GM10847 (cell line): ENCODE measurements around the gene TEX264.
A peak's percentile ranks its signal among the peaks of the same experiment; 100 is the strongest.

Experiments
- POLR2A ChIP-seq: IDR thresholded peaks from 2 replicates; pipeline ENCODE4 v1.6.1; 2011; ENCODE audit not compliant: insufficient read length; ENCODE audit errors: extremely low read depth

TEX264 gene, protein sequence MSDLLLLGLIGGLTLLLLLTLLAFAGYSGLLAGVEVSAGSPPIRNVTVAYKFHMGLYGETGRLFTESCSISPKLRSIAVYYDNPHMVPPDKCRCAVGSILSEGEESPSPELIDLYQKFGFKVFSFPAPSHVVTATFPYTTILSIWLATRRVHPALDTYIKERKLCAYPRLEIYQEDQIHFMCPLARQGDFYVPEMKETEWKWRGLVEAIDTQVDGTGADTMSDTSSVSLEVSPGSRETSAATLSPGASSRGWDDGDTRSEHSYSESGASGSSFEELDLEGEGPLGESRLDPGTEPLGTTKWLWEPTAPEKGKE

DNA sequence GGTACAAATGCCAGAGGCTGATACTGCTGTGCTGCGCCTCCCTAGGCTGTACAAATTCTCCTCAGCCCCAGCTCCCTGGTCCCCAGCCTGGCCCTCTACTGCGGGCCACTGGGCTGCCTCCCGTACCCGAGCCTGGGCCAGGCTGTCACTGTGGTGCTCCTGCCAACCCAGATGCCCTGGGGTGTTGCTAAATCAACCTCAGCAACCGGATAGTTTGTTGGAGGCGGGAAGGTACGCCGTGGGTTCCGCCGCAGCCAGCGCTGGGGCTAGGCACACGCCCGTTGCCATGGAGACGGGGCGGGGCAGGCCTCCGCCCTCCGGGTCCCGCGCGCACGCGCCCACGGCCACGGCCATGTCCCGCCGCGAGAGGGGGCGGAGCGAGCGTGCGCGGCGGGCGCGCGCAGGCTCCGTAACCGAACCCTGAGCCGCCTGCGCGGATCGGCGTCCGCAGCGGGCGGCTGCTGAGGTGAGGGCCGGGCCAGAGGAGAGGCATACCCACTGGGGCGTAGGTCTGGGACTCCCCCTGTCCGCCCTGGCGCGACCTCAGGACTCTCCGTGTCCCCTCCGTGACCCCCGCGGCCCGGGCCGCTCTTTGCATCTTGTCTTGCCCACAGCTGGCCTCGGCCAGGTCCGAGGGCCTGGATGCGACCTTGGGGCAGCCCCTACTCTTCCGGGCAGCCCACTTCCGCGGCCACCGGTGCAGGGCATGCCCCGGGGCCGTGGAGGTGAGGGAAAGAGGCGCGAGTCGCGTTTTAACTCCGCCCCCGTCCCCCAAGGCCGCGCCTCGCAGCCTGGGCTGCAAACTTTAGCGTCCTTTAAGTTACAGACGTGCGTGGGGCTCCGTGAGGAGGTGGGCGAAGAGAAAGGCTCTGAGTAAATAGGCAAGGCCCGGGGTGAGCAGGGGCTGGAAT is at the start of gene TEX264:
TEX264 (plus strand) TSS at position 430 of the 911 bp plus-strand sequence. CDS start 3,053 bp downstream, outside the sequence.
- TF ChIP-seq POLR2A: peak; percentile 83

DNA sequence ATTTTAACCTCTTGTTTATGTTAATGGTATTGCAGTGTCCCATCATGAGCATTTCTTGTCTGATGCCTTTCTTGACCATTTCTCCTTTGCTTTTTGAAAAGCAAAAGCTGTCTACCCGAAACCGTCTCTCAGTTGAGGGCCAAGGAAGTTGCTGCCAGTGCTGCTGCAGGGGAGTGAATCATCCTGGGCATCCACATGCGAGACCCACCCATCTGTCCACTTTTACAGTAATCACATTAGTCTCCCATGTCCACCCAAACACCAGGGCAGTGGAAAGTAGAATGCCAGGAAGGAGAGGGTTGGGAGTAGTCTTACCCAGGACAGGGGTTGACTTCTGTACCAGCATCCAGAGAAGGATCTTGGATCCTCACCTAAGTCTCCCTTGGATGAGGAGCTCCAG is 48.6 kb upstream of the TEX264 start:
- TF ChIP-seq POLR2A: no peak

DNA sequence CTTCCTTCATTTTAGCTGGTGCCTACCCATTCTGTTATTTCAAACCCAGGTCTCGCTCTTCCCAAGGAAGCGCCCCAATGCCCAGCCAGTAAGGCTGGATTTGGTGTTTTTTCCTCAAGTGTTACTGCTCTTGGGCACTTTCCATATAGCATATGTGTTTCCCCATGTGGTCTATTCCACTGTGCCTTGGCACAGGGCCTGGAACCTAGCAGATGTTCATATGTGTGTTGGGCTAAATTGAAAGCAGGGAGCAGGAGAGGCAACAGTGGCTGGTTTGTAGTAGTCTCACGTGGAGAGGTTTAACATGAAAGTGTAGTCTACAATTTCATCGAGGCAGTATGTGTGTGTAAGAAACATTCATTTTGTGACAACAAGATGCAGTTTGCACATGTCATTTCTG is 48.2 kb upstream of the TEX264 start:
- no peak for TF ChIP-seq POLR2A

DNA sequence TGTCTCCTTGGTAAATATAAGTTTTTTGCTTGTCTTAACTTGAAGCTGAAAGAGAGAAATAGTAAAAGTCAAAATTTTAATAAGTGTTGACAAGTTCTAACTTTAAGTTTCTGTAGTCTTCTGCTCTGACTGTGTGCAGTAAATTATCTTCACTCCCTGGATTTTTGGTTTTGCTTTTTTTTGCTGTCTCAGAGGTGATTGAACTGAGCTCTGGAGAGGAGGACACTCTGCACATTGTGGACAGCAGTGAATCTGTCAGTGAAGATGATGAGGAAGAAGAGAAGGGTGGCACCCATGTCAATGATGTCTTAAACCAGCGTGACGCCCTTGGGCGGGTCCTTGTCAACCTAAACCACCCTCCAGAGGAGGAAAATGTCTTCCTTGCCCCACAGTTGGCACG is 40.5 kb upstream of the TEX264 start:
- TF ChIP-seq POLR2A: no peak

DNA sequence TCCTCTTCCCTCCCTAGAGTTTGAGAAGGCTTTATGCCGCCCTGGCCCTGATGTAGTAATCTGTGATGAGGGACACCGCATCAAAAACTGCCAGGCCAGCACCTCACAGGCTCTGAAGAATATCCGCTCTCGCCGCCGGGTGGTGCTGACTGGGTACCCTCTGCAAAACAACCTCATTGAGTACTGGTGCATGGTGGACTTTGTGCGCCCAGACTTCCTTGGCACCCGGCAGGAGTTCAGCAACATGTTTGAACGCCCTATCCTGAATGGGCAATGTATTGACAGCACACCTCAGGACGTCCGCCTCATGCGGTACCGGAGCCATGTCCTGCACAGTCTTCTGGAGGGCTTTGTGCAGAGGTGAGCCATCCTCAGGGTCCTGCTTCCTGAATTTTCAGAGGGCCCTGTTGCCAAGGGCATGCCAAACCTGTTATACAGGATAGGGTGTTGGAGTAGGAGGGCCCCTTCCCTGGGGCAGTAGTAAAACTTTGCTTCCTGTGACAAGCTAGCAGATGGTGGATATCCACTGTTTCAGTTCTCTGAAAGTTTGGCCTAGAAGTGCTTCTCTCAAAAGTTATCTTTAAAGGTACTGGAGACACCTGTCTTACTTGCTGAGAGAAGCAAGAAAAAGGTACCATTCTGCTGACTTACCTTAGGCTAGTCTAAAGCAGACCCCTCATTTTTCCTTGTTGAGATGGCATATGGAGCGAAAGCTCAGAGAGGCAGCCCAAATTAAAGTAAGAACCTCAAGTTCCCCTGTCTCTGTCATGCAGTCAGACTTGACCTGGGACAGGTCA is 33.7 kb upstream of the TEX264 start:
- no peak for TF ChIP-seq POLR2A

DNA sequence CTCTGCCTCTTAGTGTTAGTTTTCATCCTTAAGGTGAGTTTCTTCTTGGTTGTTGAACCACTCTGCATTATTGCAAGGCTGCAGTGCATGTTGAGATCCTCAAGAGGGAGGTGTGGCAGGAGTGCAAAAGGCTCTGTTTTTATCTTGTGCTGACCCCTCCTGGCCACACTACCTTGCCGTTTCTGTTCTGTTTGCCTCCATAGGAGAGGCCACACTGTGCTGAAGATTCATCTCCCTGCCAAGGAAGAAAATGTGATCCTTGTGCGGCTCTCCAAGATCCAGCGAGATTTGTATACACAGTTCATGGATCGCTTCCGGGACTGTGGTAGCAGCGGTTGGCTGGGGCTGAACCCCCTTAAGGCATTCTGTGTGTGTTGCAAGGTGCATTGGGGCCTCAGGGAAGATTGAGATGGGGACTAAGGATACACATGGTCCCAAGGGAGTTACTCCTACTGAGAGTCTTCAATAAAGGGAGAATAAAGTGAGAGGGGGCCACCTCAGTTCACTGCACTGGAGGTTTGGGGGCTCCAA is 33.0 kb upstream of the TEX264 start:
- TF ChIP-seq POLR2A: no peak

DNA sequence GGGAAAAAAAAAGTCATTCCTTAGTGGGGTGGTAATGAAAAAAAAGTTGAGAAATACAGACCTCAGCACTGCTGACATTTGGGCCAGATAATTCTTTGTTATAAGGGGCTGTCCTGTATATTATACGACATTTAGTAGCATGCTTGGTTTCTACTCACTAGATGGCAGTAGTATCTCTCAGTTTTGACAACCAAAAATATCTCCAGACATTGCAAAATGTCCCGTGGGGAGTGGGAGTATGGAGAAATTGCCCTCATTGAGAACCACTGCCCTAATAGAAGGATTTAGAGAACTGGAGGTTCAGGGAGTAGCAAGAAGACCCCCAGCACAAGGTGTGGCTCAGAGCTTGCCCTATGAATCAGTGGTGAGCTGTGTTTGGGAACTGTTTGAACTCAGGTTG is 28.6 kb upstream of the TEX264 start:
- TF ChIP-seq POLR2A: no peak

DNA sequence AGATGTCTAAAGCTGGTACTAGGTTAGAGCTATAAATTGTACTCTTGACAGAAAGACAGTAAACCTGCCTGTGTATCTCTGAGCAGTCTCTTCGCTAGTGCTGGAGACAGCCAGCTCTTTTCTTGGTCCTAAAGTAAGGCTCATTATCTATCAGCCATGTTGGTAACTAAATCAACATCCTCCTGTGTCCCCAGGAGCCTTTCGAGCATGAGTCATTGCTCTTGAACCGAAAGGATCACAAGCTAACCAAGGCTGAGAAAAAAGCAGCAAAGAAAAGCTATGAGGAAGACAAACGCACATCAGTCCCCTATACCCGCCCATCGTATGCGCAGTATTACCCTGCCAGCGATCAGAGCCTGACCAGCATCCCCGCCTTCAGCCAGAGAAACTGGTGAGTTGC is 25.0 kb upstream of the TEX264 start:
- no peak for TF ChIP-seq POLR2A

DNA sequence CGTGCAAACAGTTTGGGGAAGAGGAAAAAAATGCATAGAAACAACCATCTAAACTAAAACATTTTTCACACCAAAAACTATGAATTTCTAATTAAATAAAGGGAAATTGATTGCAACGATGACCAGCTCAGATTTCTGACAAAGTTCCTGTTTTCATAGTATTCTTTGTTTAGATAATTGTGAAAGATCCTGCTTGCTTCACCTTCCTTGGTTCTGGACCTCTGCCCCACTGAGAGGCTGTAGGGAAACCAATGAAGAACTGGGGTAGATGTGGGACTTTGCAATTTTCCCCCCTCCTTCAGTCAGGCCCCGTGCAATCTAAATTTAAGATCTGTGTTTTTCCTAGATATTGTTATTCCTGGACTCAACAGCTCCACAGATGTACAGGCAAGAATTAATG is 13.8 kb upstream of the TEX264 start:
- TF ChIP-seq POLR2A: no peak

DNA sequence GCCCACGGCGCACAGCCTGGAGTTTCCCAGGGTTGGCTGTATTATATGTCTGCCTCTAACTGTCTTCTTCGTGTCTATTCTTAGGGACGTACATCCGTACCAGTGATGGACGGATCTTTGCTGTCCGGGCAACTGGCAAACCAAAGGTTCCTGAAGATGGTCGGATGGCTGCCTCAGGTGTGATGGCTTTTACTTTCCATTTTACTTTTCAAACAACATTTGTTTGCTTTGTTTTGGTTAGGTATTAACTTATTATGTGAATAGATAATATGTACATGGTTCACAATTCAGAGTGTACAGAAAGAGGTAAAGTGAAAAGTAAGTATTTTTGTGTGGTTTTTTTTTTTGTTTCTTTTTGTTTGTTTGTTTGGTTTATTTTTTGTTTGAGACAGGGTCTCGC is 11.1 kb upstream of the TEX264 start:
- no peak for TF ChIP-seq POLR2A

DNA sequence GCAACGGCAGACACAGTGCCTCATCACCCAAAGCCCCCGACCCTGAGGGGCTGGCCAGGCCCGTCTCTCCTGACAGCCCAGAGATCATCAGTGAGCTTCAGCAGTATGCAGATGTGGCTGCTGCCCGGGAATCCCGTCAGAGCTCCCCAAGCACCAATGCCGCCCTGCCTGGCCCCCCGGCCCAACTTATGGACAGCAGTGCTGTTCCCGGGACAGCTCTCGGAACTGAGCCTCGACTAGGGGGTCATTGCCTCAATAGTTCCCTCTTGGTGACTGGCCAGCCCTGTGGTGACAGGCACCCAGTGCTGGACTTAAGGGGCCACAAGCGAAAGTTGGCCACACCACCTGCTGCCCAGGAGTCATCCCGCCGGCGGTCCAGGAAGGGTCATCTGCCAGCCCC is 8.6 kb upstream of the TEX264 start:
- no peak for TF ChIP-seq POLR2A

DNA sequence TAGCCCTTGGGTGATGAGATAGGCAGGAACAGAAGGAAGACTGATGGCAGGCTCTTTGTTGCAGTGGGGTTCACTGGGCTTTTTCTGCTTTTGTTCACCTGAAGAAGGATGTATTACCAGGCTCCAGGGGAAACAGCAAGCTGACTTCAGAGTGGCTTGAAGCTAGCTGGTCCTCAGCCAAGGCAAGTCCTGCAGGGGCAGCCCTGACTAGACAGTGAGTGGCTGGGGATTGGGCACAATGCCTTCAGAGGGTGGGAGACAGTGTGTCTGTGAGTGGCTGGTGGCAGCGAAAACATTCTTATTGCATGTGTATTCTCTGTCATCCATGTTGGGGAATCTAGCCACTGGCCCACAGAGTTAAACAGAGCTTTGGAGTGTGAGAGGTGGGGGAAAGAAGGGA is 2.3 kb upstream of the TEX264 start:
- TF ChIP-seq POLR2A: no peak

DNA sequence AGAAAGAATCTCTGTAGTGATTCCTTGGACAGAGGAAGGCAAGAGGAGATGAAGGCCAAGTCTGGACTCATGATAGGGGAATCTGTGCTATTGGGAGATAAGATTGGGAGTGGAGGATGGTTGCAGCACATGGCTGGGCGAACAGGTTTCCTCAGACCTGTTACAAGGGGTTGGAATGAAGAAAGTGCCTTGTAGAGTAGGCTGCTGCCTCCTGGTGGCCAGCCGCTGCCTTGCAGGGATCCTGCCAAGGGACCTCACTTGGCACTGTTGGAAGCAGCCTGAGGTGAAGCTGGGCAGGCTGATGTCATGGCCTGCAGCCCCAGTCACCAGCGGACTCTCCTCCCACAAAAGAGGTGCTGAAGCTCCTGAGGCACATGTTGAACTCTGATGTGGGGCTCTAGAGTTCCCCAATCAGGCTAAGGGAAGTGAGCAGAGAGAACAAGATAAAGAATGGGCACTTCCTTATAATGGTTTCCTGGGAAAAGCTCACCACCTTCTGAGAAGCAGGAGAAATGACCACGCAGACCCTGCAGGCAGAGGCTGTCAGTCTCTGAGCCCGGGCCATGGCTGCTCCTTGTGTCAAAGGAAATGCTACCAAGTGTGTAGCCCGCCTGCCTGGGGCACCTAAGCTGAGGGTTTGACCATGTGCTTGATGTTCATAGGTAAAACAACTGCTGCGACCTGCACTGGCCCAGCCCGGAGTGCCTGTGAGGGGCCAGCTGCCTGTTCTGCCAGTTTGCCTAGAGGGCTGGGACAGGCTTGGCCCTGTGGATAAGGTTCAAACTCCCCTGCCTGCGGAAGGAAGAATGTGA is 1.6 kb upstream of the TEX264 start:
- no peak for TF ChIP-seq POLR2A

DNA sequence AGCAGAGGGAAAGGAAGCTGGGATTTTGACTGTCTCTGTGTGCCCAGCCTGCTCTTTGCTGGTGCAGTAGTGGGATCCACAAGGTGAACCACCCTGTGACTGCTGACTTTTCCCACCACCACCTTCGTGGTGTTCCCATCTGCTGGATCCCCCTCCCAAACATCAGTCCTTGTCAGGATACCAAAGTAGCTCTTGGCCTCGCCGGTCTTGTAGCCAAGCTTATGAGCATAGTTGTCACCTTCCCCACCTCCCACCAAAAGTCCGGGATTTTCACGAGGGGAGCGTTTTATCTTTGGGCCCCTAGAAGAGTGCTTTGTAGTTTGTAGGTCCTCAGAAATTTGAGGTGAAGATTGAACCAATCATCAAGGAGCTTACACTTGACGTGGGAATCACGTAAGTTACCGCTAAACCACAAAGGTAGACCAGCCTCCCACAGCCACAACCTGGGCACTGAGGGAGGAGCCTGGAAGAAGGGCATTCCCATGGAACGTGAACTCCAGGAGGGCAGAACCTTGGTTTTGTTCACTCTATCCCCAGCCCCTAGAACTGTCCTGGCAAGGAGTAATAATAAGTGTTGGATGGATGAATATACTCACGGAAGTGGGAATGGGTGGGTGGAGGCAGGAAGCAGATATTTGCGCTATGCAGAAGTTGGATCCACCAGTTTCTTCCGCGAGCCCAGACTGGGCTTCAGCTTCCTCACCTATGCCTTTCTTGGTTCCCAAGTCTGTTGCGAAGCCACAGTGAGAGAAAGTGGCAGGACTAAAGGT is 814 bp upstream of the TEX264 start:
- TF ChIP-seq POLR2A: no peak
